ENCODE results near the gene HEATR5B. TPM values are rescaled to one million over a fixed set of nuclear protein-coding genes. Genes with fewer than 3 reads are reported as not detected.
A peak's percentile ranks its signal among the peaks of the same experiment; 100 is the strongest.

HEATR5B gene
- total and polyA plus RNA-seq, 2 donors (not counting 1 experiment from before 2014, with no cell fraction given): 15.7 to 22.0 TPM

- Histone ChIP-seq H3K79me2 (ENCODE audit: control insufficient read depth, insufficient read depth, low read length) (no peaks in the 10 kb centered on the region), H3K36me3 (ENCODE audit: control insufficient read depth, insufficient read depth, low read length) (peaks cover 2% of the 10 kb centered on the region)
Measured at GRCh38 chr2:37090019-37090477, 5.9 kb upstream of the HEATR5B start.

GRCh38 chr2:37085731-37086147 lies 1.6 kb upstream of the HEATR5B start:
- DNase-seq (ENCODE audit: low read depth in 2 of 2): peak; percentile 5 to 83
- H4K20me1 ChIP-seq (ENCODE audit: control insufficient read depth, extremely low read depth, insufficient read depth, low read length): no peaks in the 10 kb centered on the region
- H3K4me2 ChIP-seq (ENCODE audit: extremely low read depth, insufficient read depth, low read length): no peak overlapping the region
- H3K27ac ChIP-seq (ENCODE audit: insufficient read depth, low read length): no peak overlapping the region
- H2AFZ ChIP-seq (ENCODE audit: low read length): no peak overlapping the region
- TF ChIP-seq EZH2 (IDR thresholded peaks at IDR 0.05; ENCODE audit: low read length, missing control alignments) (no peak), CTCF (conservative IDR thresholded peaks at IDR 0.05 in 1 of 2, IDR thresholded peaks at IDR 0.05 in 1 of 2; ENCODE audit: low read depth in 1 of 2, low read length in 2 of 2) (no peak)
- peak overlapping the region in 1 of 4 experiments; percentile 95 for H3K4me3 ChIP-seq (replicated peaks in 1 of 4; ENCODE audit: control extremely low read depth in 1 of 4, insufficient read depth in 1 of 4, low read depth in 3 of 4, low read length in 4 of 4)
- H3K36me3 ChIP-seq (ENCODE audit: control insufficient read depth, insufficient read depth, low read length): peaks cover 2% of the 10 kb centered on the region
- H3K79me2 ChIP-seq (ENCODE audit: control insufficient read depth, insufficient read depth, low read length): peaks cover 12% of the 10 kb centered on the region
- peaks cover 10% of the 10 kb centered on the region for H3K4me1 ChIP-seq (ENCODE audit: control insufficient read depth, extremely low read depth, insufficient read depth, low read length)
- no peaks in the 10 kb centered on the region for H3K9me3 ChIP-seq (ENCODE audit: control insufficient read depth, insufficient read depth, low read depth, low read length)
- H3K9ac ChIP-seq (ENCODE audit: insufficient read depth, low read length): no peak overlapping the region
- no peaks in the 10 kb centered on the region for H3K27me3 ChIP-seq (ENCODE audit: control insufficient read depth, insufficient read depth, low read length)

More at GRCh38 chr2:37090019-37090477, 5.9 kb upstream of the HEATR5B start:
- no peak overlapping the region for H2AFZ ChIP-seq (ENCODE audit: low read length)
- no peak for TF ChIP-seq CTCF (conservative IDR thresholded peaks at IDR 0.05 in 1 of 2, IDR thresholded peaks at IDR 0.05 in 1 of 2; ENCODE audit: low read depth in 1 of 2, low read length in 2 of 2)
- no peak for TF ChIP-seq EZH2 (IDR thresholded peaks at IDR 0.05; ENCODE audit: low read length, missing control alignments)
- H3K4me2 ChIP-seq (ENCODE audit: extremely low read depth, insufficient read depth, low read length): no peak overlapping the region
- no peaks in the 10 kb centered on the region for H4K20me1 ChIP-seq (ENCODE audit: control insufficient read depth, extremely low read depth, insufficient read depth, low read length)
- H3K4me1 ChIP-seq (ENCODE audit: control insufficient read depth, extremely low read depth, insufficient read depth, low read length): peaks cover 4% of the 10 kb centered on the region
- H3K4me3 ChIP-seq (replicated peaks in 1 of 4; ENCODE audit: control extremely low read depth in 1 of 4, insufficient read depth in 1 of 4, low read depth in 3 of 4, low read length in 4 of 4): no peak overlapping the region
- H3K9me3 ChIP-seq (ENCODE audit: control insufficient read depth, insufficient read depth, low read depth, low read length): no peaks in the 10 kb centered on the region
- DNase-seq (ENCODE audit: low read depth in 2 of 2): no peak
- H3K27ac ChIP-seq (ENCODE audit: insufficient read depth, low read length): no peak overlapping the region
- no peaks in the 10 kb centered on the region for H3K27me3 ChIP-seq (ENCODE audit: control insufficient read depth, insufficient read depth, low read length)
- H3K9ac ChIP-seq (ENCODE audit: insufficient read depth, low read length): no peak overlapping the region

- Histone ChIP-seq H3K4me3 (replicated peaks in 1 of 4; ENCODE audit: control extremely low read depth in 1 of 4, insufficient read depth in 1 of 4, low read depth in 3 of 4, low read length in 4 of 4) (peak overlapping the region; percentile 85 to 99 (median 94)), H3K9me3 (ENCODE audit: control insufficient read depth, insufficient read depth, low read depth, low read length) (no peaks in the 10 kb centered on the region), H3K79me2 (ENCODE audit: control insufficient read depth, insufficient read depth, low read length) (peaks cover 12% of the 10 kb centered on the region), H2AFZ (ENCODE audit: low read length) (peak overlapping the region; percentile 100), H4K20me1 (ENCODE audit: control insufficient read depth, extremely low read depth, insufficient read depth, low read length) (no peaks in the 10 kb centered on the region), H3K9ac (ENCODE audit: insufficient read depth, low read length) (peak overlapping the region; percentile 68), H3K4me1 (ENCODE audit: control insufficient read depth, extremely low read depth, insufficient read depth, low read length) (peaks cover 10% of the 10 kb centered on the region), H3K27ac (ENCODE audit: insufficient read depth, low read length) (peak overlapping the region; percentile 62), H3K36me3 (ENCODE audit: control insufficient read depth, insufficient read depth, low read length) (no peaks in the 10 kb centered on the region), H3K27me3 (ENCODE audit: control insufficient read depth, insufficient read depth, low read length) (no peaks in the 10 kb centered on the region), H3K4me2 (ENCODE audit: extremely low read depth, insufficient read depth, low read length) (peak overlapping the region; percentile 99)
- DNase-seq (ENCODE audit: low read depth in 2 of 2): no peak
- TF ChIP-seq EZH2 (IDR thresholded peaks at IDR 0.05; ENCODE audit: low read length, missing control alignments): no peak
- no peak for TF ChIP-seq CTCF (conservative IDR thresholded peaks at IDR 0.05 in 1 of 2, IDR thresholded peaks at IDR 0.05 in 1 of 2; ENCODE audit: low read depth in 1 of 2, low read length in 2 of 2)
Measured at GRCh38 chr2:37084797-37085196, 625 bp upstream of the HEATR5B start.
